SU-DHL-6 (cell line): ENCODE data around the gene KLK15.

Source experiments
- H2AFZ ChIP-seq: fragments of 200-600 bp; sonication (generic); 2 replicates; pipeline ENCODE4 v1.6.1; 2014; ENCODE audit warnings: low read depth, mild to moderate bottlenecking, moderate library complexity, mixed read lengths, antibody characterized with exemption, low read length; ENCODE audit not compliant: severe bottlenecking
- H3F3A ChIP-seq: fragments of 200-600 bp; shearing (Covaris generic); 2 replicates; pipeline ENCODE4 v1.6.0; 2016; ENCODE audit warnings: antibody characterized with exemption, mild to moderate bottlenecking; ENCODE audit not compliant: insufficient read depth
- H3K27ac ChIP-seq: fragments of 200-600 bp; sonication (generic); 2 replicates; pipeline ENCODE4 v1.5.1; 2016; ENCODE audit warnings: low read depth, mild to moderate bottlenecking, low read length, moderate library complexity, mixed read lengths
- H3K27me3 ChIP-seq: fragments of 200-600 bp; sonication (generic), shearing (Covaris generic); 2 replicates; pipeline ENCODE4 v1.6.0; 2014; ENCODE audit warnings: mild to moderate bottlenecking, low read length
- H3K36me3 ChIP-seq: fragments of 200-600 bp; sonication (generic); 2 replicates; pipeline ENCODE4 v1.6.1; 2014; ENCODE audit warnings: mild to moderate bottlenecking, low read length, mixed read lengths
- H3K4me2 ChIP-seq: fragments of 300-600, 200-600 bp; shearing (Covaris generic), sonication (generic); 2 replicates; pipeline ENCODE4 v1.6.0; 2014; ENCODE audit warnings: low read length, low read depth, mild to moderate bottlenecking; ENCODE audit not compliant: poor library complexity, severe bottlenecking
- H3K4me3 ChIP-seq: fragments of 200-600 bp; sonication (generic); 2 replicates; pipeline ENCODE4 v1.5.1; 2014; ENCODE audit warnings: antibody characterized with exemption, low read length, mild to moderate bottlenecking, mixed read lengths; ENCODE audit not compliant: insufficient read depth, poor library complexity, severe bottlenecking
- H3K79me2 ChIP-seq: fragments of 200-600 bp; sonication (generic); 2 replicates; pipeline ENCODE4 v1.6.1; 2014; ENCODE audit warnings: mild to moderate bottlenecking, low read length, moderate library complexity; ENCODE audit not compliant: insufficient read depth
- H3K9ac ChIP-seq: fragments of 200-600 bp; sonication (generic); 2 replicates; pipeline ENCODE4 v1.7.0; 2014; ENCODE audit warnings: mild to moderate bottlenecking, low read length
- H3K9me2 ChIP-seq: fragments of 200-600 bp; sonication (generic); replicated peaks from 2 replicates; pipeline ENCODE4 v1.6.1; 2014; ENCODE audit warnings: low read length; ENCODE audit not compliant: insufficient read depth
- H3K9me3 ChIP-seq: fragments of 200-600 bp; sonication (generic); 2 replicates; pipeline ENCODE4 v1.6.1; 2014; ENCODE audit warnings: low read length, mixed read lengths; ENCODE audit not compliant: insufficient read depth
- H4K20me1 ChIP-seq: fragments of 200-600 bp; sonication (generic); 2 replicates; pipeline ENCODE4 v1.6.1; 2014; ENCODE audit warnings: low read depth, mild to moderate bottlenecking, antibody characterized with exemption, low read length, moderate library complexity, mixed read lengths
- CTCF ChIP-seq: fragments of 200-600 bp; sonication (generic); IDR thresholded peaks from one replicate; pipeline ENCODE4 v1.5.1; 2017; ENCODE audit warnings: antibody characterized with exemption, mild to moderate bottlenecking, low read length, moderate library complexity; ENCODE audit not compliant: insufficient read depth, poor library complexity, severe bottlenecking
- EZH2phosphoT487 ChIP-seq: fragments of 200-600 bp; sonication (generic), shearing (Covaris generic); conservative IDR thresholded peaks from 2 replicates; pipeline ENCODE4 v1.6.1; 2018; ENCODE audit warnings: mild to moderate bottlenecking, antibody characterized with exemption, low read length, moderate library complexity, mixed read lengths

KLK15 gene

GRCh38 chr19:50842130-50842529 is 8.8 kb upstream of the KLK15 start:
- H4K20me1 ChIP-seq: no peaks in the 10 kb centered on the region
- H3K36me3 ChIP-seq: no peaks in the 10 kb centered on the region
- no peak overlapping the region for H3K27ac ChIP-seq
- H3K4me3 ChIP-seq: no peak overlapping the region
- no peaks in the 10 kb centered on the region for H3K79me2 ChIP-seq
- no peak overlapping the region for H3K9ac ChIP-seq
- no peak overlapping the region for H2AFZ ChIP-seq
- no peaks in the 10 kb centered on the region; the same call in 1 of the 2 replicates for H3K27me3 ChIP-seq
- H3K9me3 ChIP-seq: no peaks in the 10 kb centered on the region
- H3F3A ChIP-seq: no peaks in the 10 kb centered on the region
- no peak overlapping the region for H3K4me2 ChIP-seq
- TF ChIP-seq CTCF (no peak), EZH2phosphoT487 (no peak)
- H3K9me2 ChIP-seq: no peaks in the 10 kb centered on the region

GRCh38 chr19:50839712-50840655 is 6.6 kb upstream of the KLK15 start:
- no peaks in the 10 kb centered on the region for H3K9me2 ChIP-seq
- no peak for TF ChIP-seq CTCF
- no peak for TF ChIP-seq EZH2phosphoT487
- H3K9ac ChIP-seq: no peak overlapping the region
- H4K20me1 ChIP-seq: no peaks in the 10 kb centered on the region
- no peak overlapping the region for H3K4me2 ChIP-seq
- H3K4me3 ChIP-seq: no peak overlapping the region
- no peak overlapping the region for H2AFZ ChIP-seq
- no peaks in the 10 kb centered on the region for H3K27me3 ChIP-seq
- no peaks in the 10 kb centered on the region for H3K36me3 ChIP-seq
- H3K27ac ChIP-seq: no peak overlapping the region
- no peaks in the 10 kb centered on the region for H3K79me2 ChIP-seq
- no peaks in the 10 kb centered on the region for H3K9me3 ChIP-seq
- no peaks in the 10 kb centered on the region for H3F3A ChIP-seq

- Histone ChIP-seq H2AFZ (no peak overlapping the region), H3K4me3 (no peak overlapping the region), H3K27ac (no peak overlapping the region), H3K4me2 (no peak overlapping the region), H3K36me3 (no peaks in the 10 kb centered on the region), H3K9ac (no peak overlapping the region), H3F3A (no peaks in the 10 kb centered on the region), H4K20me1 (no peaks in the 10 kb centered on the region), H3K27me3 (no peaks in the 10 kb centered on the region), H3K9me3 (no peaks in the 10 kb centered on the region), H3K79me2 (no peaks in the 10 kb centered on the region), H3K9me2 (no peaks in the 10 kb centered on the region)
- TF ChIP-seq EZH2phosphoT487: no peak
- TF ChIP-seq CTCF: no peak
These were observed 4.9 kb upstream of the KLK15 start for GRCh38 chr19:50838239-50838638.
